Panc1 (cell line): ENCODE data around the gene CDKN3.

Experiments used
- POLR2AphosphoS5 ChIP-seq: IDR thresholded peaks from 2 replicates; pipeline ENCODE4 v1.6.1; 2012; ENCODE audit warnings: mild to moderate bottlenecking, low read depth, low read length, moderate library complexity
- SIN3A ChIP-seq: IDR thresholded peaks from 2 replicates; pipeline ENCODE4 v1.6.1; 2012; ENCODE audit warnings: low read depth, mild to moderate bottlenecking, low read length, moderate library complexity, borderline replicate concordance; ENCODE audit not compliant: insufficient read depth
- TCF7L2 ChIP-seq: IDR thresholded peaks from 2 replicates; pipeline ENCODE4 v1.6.1; 2011; ENCODE audit warnings: mild to moderate bottlenecking, low read depth, low read length, inconsistent platforms
- TF ChIP-seq, protein P1 (sequence below): fragments of 450-650 bp; IDR thresholded peaks from 2 replicates; pipeline ENCODE4 v1.5.1; 2017; ENCODE audit warnings: mild to moderate bottlenecking
- TF ChIP-seq, protein P2 (sequence below), 2 experiments: IDR thresholded peaks; 2 replicates each; pipeline ENCODE4 v1.6.1; 2011 to 2012; ENCODE audit warnings: low read depth in 2 of 2, control low read depth in 1 of 2, low read length in 1 of 2, mild to moderate bottlenecking in 1 of 2, moderate library complexity in 1 of 2; ENCODE audit not compliant: insufficient read depth in 1 of 2

DNA sequence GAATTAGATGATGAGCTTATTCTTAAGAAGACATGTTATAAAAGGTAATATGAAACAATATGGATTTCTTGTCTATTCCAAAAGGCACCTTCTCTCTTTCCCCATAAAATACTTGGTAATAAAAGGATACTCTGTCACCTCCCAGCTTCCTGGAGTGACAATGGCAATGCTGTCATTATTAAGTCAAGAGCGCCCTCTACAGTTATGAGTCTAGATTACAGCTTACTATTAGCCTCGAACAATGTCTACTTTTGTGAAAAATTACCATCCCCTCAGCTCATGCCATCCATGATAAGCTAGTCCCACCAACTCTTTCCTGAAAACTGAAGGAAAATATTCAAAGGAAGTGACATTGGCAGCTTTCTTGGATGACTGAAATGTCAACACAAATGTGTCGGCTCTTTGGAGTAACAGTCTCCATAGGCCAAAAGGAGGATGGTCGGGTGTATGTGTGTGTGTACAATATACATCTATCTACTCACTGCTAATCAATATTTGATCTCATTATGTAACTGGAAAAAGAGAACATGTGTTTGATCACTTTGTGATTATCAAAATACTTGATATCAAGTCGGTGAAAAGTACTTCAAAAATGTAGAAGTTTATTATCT is 48.7 kb upstream of the CDKN3 start:
- TF ChIP-seq, protein P1, sequence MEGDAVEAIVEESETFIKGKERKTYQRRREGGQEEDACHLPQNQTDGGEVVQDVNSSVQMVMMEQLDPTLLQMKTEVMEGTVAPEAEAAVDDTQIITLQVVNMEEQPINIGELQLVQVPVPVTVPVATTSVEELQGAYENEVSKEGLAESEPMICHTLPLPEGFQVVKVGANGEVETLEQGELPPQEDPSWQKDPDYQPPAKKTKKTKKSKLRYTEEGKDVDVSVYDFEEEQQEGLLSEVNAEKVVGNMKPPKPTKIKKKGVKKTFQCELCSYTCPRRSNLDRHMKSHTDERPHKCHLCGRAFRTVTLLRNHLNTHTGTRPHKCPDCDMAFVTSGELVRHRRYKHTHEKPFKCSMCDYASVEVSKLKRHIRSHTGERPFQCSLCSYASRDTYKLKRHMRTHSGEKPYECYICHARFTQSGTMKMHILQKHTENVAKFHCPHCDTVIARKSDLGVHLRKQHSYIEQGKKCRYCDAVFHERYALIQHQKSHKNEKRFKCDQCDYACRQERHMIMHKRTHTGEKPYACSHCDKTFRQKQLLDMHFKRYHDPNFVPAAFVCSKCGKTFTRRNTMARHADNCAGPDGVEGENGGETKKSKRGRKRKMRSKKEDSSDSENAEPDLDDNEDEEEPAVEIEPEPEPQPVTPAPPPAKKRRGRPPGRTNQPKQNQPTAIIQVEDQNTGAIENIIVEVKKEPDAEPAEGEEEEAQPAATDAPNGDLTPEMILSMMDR: peak; percentile 67
- no peak for TF ChIP-seq SIN3A
- no peak for TF ChIP-seq POLR2AphosphoS5
- no peak for TF ChIP-seq TCF7L2
- TF ChIP-seq, protein P2, sequence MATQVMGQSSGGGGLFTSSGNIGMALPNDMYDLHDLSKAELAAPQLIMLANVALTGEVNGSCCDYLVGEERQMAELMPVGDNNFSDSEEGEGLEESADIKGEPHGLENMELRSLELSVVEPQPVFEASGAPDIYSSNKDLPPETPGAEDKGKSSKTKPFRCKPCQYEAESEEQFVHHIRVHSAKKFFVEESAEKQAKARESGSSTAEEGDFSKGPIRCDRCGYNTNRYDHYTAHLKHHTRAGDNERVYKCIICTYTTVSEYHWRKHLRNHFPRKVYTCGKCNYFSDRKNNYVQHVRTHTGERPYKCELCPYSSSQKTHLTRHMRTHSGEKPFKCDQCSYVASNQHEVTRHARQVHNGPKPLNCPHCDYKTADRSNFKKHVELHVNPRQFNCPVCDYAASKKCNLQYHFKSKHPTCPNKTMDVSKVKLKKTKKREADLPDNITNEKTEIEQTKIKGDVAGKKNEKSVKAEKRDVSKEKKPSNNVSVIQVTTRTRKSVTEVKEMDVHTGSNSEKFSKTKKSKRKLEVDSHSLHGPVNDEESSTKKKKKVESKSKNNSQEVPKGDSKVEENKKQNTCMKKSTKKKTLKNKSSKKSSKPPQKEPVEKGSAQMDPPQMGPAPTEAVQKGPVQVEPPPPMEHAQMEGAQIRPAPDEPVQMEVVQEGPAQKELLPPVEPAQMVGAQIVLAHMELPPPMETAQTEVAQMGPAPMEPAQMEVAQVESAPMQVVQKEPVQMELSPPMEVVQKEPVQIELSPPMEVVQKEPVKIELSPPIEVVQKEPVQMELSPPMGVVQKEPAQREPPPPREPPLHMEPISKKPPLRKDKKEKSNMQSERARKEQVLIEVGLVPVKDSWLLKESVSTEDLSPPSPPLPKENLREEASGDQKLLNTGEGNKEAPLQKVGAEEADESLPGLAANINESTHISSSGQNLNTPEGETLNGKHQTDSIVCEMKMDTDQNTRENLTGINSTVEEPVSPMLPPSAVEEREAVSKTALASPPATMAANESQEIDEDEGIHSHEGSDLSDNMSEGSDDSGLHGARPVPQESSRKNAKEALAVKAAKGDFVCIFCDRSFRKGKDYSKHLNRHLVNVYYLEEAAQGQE (IDR thresholded peaks at IDR 0.05; ENCODE audit: insufficient read depth in 1 of 2, low read depth in 2 of 2, low read length in 1 of 2): no peak
